AG04450 (cell line): ENCODE results near the gene MORN1. TPM values are rescaled to one million over a fixed set of nuclear protein-coding genes. Genes with fewer than 3 reads are reported as not detected.
A peak's percentile ranks its signal among the peaks of the same experiment; 100 is the strongest.
"Not testable (repeated sequence)": the region's sequence is repeated elsewhere in the genome, so short reads cannot be mapped to it uniquely, and the experiment has no call there.

Experiments used
- CTCF ChIA-PET: fragments of 300-600, 350-600 bp; formaldehyde crosslinking; extraction: SDS; loops from one replicate; lab custom pipeline; 2022; ENCODE audit warnings: antibody characterized with exemption, inconsistent platforms; lab: Charles Lee
- POLR2A ChIA-PET: fragments of 350-600 bp; formaldehyde crosslinking; extraction: SDS; loops from one replicate; lab custom pipeline; 2021; ENCODE audit warnings: antibody characterized with exemption, inconsistent platforms; lab: Yijun Ruan, JAX
- DNase-seq: peaks from one replicate; pipeline ENCODE4 v3.0.0-alpha.2; 2011; ENCODE audit warnings: low read depth, low spot score
- H3K27ac ChIP-seq: one replicate; pipeline ENCODE4 v1.5.1; 2012; ENCODE audit warnings: low read depth, low read length, control low read depth
- H3K27me3 ChIP-seq: one replicate; pipeline ENCODE4 v1.6.0; 2012; ENCODE audit warnings: low read length; ENCODE audit not compliant: control insufficient read depth, insufficient read depth
- H3K4me3 ChIP-seq: 2 replicates; pipeline ENCODE4 v1.5.1; 2011; ENCODE audit warnings: mild to moderate bottlenecking, low read depth, low read length, control low read depth
- H3K9me3 ChIP-seq: 2 replicates; pipeline ENCODE4 v1.5.1; 2012; ENCODE audit warnings: low read length; ENCODE audit not compliant: control insufficient read depth, insufficient read depth
- polyA plus RNA-seq: library from polyadenylated mRNA; depleted of rRNA; stranded (reverse); fragments of >200 nt; gene quantifications from 2 replicates; pipeline ENCODE4 v1.2.3, GENCODE V29; 2011
- TF ChIP-seq, protein P1 (sequence below): IDR thresholded peaks from 2 replicates; pipeline ENCODE4 v1.5.1; 2011; ENCODE audit warnings: low read depth, low read length, control low read depth, inconsistent platforms

MORN1 gene
- polyA plus RNA-seq, 1 experiment, result 3.6 TPM

DNA sequence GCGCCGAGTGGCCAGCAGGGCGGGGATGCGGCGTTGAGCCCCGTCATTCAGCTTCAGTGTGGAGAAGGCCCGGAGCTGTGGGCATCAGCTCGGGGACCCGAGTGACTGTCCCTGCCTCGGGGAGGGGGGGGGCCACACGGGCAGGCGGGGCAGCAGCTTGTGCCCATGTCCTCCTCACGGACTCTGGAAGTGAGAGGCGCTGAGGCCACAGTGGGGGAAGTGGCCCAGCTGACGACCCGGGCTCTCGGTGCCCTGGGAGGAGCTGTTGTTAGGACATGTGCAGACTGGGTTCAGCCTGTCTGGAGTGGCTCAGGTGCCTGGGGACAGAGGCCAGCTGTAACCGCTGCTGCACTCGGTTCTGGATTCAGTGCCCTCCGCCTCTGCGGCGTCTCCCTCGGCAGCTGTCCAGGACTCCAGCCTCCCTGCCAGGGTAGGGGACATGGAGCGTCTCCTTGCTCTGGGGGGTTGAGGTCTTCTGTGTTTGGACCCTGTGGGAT lies 92.2 kb downstream of the MORN1 start:
- H3K27ac ChIP-seq, result peak overlapping the region; percentile 2
- ChIA-PET POLR2A (interaction anchor here (0.8 kb wide), 1 partner anchor 16 kb away, joined by 3 read pairs; no protein-coding TSS in a partner anchor), CTCF (interaction anchor here (1.2 to 1.3 kb wide), 2 partner anchors 83 to 104 kb away, joined by 3 to 5 read pairs; no protein-coding TSS in a partner anchor)
- no peak for DNase-seq
- no peaks in the 10 kb centered on the region for H3K27me3 ChIP-seq
- TF ChIP-seq, protein P1, sequence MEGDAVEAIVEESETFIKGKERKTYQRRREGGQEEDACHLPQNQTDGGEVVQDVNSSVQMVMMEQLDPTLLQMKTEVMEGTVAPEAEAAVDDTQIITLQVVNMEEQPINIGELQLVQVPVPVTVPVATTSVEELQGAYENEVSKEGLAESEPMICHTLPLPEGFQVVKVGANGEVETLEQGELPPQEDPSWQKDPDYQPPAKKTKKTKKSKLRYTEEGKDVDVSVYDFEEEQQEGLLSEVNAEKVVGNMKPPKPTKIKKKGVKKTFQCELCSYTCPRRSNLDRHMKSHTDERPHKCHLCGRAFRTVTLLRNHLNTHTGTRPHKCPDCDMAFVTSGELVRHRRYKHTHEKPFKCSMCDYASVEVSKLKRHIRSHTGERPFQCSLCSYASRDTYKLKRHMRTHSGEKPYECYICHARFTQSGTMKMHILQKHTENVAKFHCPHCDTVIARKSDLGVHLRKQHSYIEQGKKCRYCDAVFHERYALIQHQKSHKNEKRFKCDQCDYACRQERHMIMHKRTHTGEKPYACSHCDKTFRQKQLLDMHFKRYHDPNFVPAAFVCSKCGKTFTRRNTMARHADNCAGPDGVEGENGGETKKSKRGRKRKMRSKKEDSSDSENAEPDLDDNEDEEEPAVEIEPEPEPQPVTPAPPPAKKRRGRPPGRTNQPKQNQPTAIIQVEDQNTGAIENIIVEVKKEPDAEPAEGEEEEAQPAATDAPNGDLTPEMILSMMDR, result no peak
- no peaks in the 10 kb centered on the region; the same call in 1 of the 2 replicates for H3K9me3 ChIP-seq
- no peak overlapping the region for H3K4me3 ChIP-seq

DNA sequence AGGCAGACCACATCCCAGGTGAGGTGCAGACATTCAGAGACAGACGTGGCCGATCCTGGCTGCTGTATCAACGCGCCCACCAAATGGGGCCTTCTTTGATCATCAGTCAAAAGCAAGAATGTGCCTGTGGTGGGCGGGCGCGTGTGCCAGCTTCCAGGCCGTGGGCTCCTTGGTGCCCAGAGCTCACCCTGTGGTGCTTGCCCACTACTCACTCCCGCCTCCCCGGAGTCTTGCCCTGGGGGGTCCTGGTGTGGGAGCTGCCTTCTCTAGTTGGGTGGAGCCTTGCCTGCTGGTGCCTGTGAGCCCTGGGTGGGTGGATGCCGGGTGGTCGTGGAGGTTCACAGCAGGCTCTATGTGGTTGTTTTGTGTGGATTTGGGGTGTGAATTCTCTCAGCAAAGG lies 92.7 kb downstream of the MORN1 start:
- ChIA-PET CTCF (interaction anchor here (1.2 kb wide), 1 partner anchor 83 kb away, joined by 5 read pairs; no protein-coding TSS in a partner anchor), POLR2A (no interaction called here)
- TF ChIP-seq, protein P1, result no peak
- H3K9me3 ChIP-seq, result no peaks in the 10 kb centered on the region; the same call in 1 of the 2 replicates
- DNase-seq, result no peak
- H3K27ac ChIP-seq, result peak overlapping the region; percentile 2
- no peak overlapping the region for H3K4me3 ChIP-seq
- no peaks in the 10 kb centered on the region for H3K27me3 ChIP-seq

DNA sequence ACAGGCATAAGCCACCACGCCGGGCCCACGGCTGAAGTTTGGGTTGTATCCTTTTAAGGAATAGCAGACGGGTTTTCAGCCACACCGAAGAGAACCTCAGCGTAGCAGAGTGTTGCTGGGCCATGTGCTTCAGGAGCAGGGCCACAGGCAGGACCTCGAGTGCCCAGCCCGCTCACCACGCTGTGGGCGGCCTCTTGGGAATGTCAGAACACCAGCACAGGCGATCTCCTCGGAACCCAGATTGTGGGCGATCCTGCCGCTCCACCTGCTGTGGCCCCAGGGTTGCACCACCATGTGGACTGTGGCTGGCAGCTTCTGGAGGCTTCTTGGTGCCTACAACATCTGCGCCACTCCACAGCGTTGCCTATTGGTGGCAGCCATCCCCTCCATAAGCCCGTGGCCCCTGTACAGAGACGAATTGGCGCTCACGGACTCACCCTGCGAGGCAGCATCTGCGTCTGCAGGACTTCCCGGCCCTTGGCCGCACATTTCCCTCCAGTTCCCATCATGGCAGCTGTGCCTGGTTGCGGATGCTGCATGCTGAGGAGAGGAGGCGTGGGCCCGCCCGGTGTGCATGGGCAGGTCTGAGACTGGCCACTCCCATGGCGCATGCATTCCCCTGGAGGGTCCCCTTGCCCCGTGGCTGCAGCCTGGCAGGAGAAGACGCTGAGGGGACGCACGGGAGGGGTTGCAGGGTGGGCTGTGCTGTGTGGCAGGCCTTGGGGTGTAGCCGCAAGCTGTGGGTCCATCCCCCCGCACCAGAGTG lies 93.9 kb downstream of the MORN1 start:
- TF ChIP-seq, protein P1, result no peak
- CTCF ChIA-PET, result no interaction called here
- Histone ChIP-seq H3K27ac (no peak overlapping the region), H3K4me3 (no peak overlapping the region), H3K27me3 (no peaks in the 10 kb centered on the region), H3K9me3 (peaks cover 5% of the 10 kb centered on the region; the same call in 1 of the 2 replicates)
- POLR2A ChIA-PET, result interaction anchor here (0.6 kb wide), 1 partner anchor 21 kb away, joined by 8 read pairs; no protein-coding TSS in a partner anchor
- no peak for DNase-seq

- Histone ChIP-seq H3K4me3 (no peak overlapping the region), H3K9me3 (peaks cover 5% of the 10 kb centered on the region; the same call in 1 of the 2 replicates), H3K27me3 (no peaks in the 10 kb centered on the region), H3K27ac (no peak overlapping the region)
- no peak for DNase-seq
- CTCF ChIA-PET, result no interaction called here
- TF ChIP-seq, protein P1, result no peak
- POLR2A ChIA-PET, result interaction anchor here (0.7 to 1.5 kb wide), 2 partner anchors 69 to 1132 kb away, joined by 4 read pairs; no protein-coding TSS in a partner anchor
Measured at GRCh38 chr1:2296614-2297013, 94.7 kb downstream of the MORN1 start.

DNA sequence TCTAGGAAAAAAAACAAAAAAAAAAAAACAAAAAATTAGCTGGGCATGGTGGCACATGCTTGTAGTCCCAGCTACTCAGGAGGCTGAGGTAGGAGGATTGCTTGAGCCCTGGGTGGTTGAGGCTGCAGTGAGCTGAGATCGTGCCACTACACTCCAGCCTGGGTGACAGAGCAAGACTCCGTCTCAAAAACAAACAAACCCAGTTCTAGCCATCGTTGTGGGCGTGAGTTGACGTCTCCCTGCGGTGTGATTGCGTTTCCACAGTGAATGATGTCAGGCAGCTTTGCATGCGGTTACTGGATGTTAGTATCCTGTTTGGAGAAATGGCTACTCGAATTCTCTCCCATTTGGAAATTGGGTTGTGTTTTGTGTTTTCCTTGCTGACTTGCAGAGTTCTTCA lies 95.1 kb downstream of the MORN1 start:
- DNase-seq, H3K9me3 ChIP-seq, H3K27ac ChIP-seq, H3K27me3 ChIP-seq, CTCF ChIA-PET, H3K4me3 ChIP-seq: not testable (repeated sequence)
- POLR2A ChIA-PET, result interaction anchor here (0.7 to 1.5 kb wide), 2 partner anchors 69 to 1132 kb away, joined by 4 read pairs; no protein-coding TSS in a partner anchor
